ENCODE results near the gene CSF2.

DNA sequence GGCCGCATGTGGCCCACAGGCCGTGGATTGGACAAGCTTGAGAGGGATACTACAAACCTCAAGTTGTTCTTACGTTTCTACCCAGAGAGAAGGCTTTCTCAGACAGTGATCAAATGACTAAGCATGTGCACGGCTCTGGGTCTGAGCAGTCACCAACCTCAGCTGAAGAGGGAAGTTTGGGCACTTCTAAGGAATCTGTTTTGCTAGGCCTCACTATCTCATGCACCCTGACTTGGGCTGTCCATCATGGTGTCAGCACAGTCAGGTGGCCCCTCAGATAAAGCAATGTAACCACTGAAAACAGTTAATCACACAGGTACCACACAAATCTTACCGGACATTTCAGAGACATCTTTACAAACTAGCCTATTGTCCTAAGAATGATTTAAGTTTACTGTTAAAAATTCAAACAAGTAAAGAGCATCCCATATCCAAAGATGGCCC, 24.6 kb downstream of the CSF2 start:
- TF ChIP-seq, protein P1, sequence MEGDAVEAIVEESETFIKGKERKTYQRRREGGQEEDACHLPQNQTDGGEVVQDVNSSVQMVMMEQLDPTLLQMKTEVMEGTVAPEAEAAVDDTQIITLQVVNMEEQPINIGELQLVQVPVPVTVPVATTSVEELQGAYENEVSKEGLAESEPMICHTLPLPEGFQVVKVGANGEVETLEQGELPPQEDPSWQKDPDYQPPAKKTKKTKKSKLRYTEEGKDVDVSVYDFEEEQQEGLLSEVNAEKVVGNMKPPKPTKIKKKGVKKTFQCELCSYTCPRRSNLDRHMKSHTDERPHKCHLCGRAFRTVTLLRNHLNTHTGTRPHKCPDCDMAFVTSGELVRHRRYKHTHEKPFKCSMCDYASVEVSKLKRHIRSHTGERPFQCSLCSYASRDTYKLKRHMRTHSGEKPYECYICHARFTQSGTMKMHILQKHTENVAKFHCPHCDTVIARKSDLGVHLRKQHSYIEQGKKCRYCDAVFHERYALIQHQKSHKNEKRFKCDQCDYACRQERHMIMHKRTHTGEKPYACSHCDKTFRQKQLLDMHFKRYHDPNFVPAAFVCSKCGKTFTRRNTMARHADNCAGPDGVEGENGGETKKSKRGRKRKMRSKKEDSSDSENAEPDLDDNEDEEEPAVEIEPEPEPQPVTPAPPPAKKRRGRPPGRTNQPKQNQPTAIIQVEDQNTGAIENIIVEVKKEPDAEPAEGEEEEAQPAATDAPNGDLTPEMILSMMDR (IDR thresholded peaks at IDR 0.05), result no peak
- no peak for TF ChIP-seq POLR2A (IDR thresholded peaks at IDR 0.05)
